HCT116 (cell line): ENCODE results near the gene MRGPRE. TPM values are rescaled to one million over a fixed set of nuclear protein-coding genes. Genes with fewer than 3 reads are reported as not detected.

Source experiments
- ATAC-seq: fragments of 200-7000 bp; cut with Tn5 transposase; 2 replicates; pipeline ENCODE4 v1.9.1; 2020; ENCODE audit warnings: mild to moderate bottlenecking, moderate library complexity
- BruUV-seq: library from RNA; stranded (reverse); fragments of 400-500 nt; replicated peaks from 2 replicates; lab custom pipeline; 2021; lab: Mats Ljungman, UMichigan
- CTCF ChIA-PET: fragments of 300-600 bp; sonication (Branson Sonifier 250); formaldehyde crosslinking; loops from one replicate; lab custom pipeline; 2021; ENCODE audit warnings: antibody characterized with exemption; lab: Charles Lee
- POLR2A ChIA-PET: fragments of 300-600, 350-600 bp; sonication (Branson Sonifier 250); formaldehyde crosslinking; loops from one replicate; lab custom pipeline; 2021; ENCODE audit warnings: antibody characterized with exemption; lab: Charles Lee
- RAD21 ChIA-PET, 2 experiments: fragments of 300-600 bp; sonication (Branson Sonifier 250); formaldehyde crosslinking; loops; one replicate each; lab custom pipeline; 2023; ENCODE audit warnings: low total read pairs in 2 of 2; ENCODE audit not compliant: uncharacterized antibody in 2 of 2, unreplicated experiment in 2 of 2, low non-redundant PET in 1 of 2; lab: Charles Lee
- DNase-seq: peaks from one replicate; pipeline ENCODE4 v3.0.0-alpha.2; 2010; ENCODE audit warnings: low read depth, low spot score
- H2AFZ ChIP-seq: fragments of 200-600 bp; shearing (Covaris generic), sonication (generic); 2 replicates; pipeline ENCODE4 v1.6.1; 2017; ENCODE audit warnings: low read depth, mixed run types, mixed read lengths, antibody characterized with exemption, low read length; ENCODE audit not compliant: poor library complexity, severe bottlenecking
- H3K27ac ChIP-seq: 2 replicates; pipeline ENCODE4 v1.5.1; 2012; ENCODE audit warnings: low read depth, low read length
- H3K27me3 ChIP-seq: fragments of 200-600 bp; sonication (generic); 2 replicates; pipeline ENCODE4 v1.6.1; 2016; ENCODE audit warnings: mixed run types, low read length, mixed read lengths; ENCODE audit not compliant: insufficient read depth
- H3K36me3 ChIP-seq, 2 experiments: fragments of 200-500 bp in 1 of 2; fragments of 200-600 bp in 1 of 2; sonication (Bioruptor generic) in 1 of 2; sonication (generic) in 1 of 2; 2 replicates each; pipeline versions ENCODE4 v1.5.1 to v1.6.1; 2014 to 2016; ENCODE audit warnings: low read length in 2 of 2, inconsistent platforms in 1 of 2, mixed read lengths in 1 of 2, mixed run types in 1 of 2; ENCODE audit not compliant: insufficient read depth in 2 of 2, control insufficient read depth in 1 of 2
- H3K4me1 ChIP-seq, 2 experiments: fragments of 200-600 bp in 1 of 2; sonication (generic) in 1 of 2; 2 replicates each; pipeline versions ENCODE4 v1.5.1 to v1.6.1; 2012 to 2017; ENCODE audit warnings: low read length in 2 of 2, inconsistent platforms in 1 of 2, mild to moderate bottlenecking in 1 of 2, mixed read lengths in 1 of 2, mixed run types in 1 of 2, moderate library complexity in 1 of 2; ENCODE audit not compliant: insufficient read depth in 2 of 2, control insufficient read depth in 1 of 2
- H3K4me2 ChIP-seq: fragments of 200-600 bp; sonication (generic); 2 replicates; pipeline ENCODE4 v1.6.1; 2017; ENCODE audit warnings: mixed run types, low read length, mixed read lengths
- H3K4me3 ChIP-seq, 2 experiments: fragments of 200-600 bp in 1 of 2; sonication (generic) in 1 of 2; replicated peaks in 1 of 2; 2 replicates each; pipeline ENCODE4 v1.5.1; 2011 to 2016; ENCODE audit warnings: low read length in 2 of 2, control low read depth in 1 of 2, low read depth in 1 of 2, mild to moderate bottlenecking in 1 of 2, mixed read lengths in 1 of 2, mixed run types in 1 of 2
- H3K79me2 ChIP-seq: fragments of 200-600 bp; sonication (generic); 2 replicates; pipeline ENCODE4 v1.6.1; 2017; ENCODE audit warnings: mild to moderate bottlenecking, mixed run types, low read length, moderate library complexity, mixed read lengths; ENCODE audit not compliant: insufficient read depth
- H3K9ac ChIP-seq: fragments of 200-600 bp; sonication (generic); 2 replicates; pipeline ENCODE4 v1.6.1; 2016; ENCODE audit warnings: low read length, mixed read lengths
- H3K9me2 ChIP-seq: fragments of 200-600 bp; sonication (generic), shearing (Covaris generic); 2 replicates; pipeline ENCODE4 v1.6.1; 2017; ENCODE audit warnings: mixed run types, mild to moderate bottlenecking, moderate library complexity; ENCODE audit not compliant: insufficient read depth
- H3K9me3 ChIP-seq, 2 experiments: fragments of 200-500 bp in 1 of 2; fragments of 200-600 bp in 1 of 2; sonication (Bioruptor generic) in 1 of 2; sonication (generic) in 1 of 2; 2 replicates each; pipeline ENCODE4 v1.6.1; 2014 to 2017; ENCODE audit warnings: low read length in 2 of 2, mixed read lengths in 2 of 2, inconsistent platforms in 1 of 2, low read depth in 1 of 2, mild to moderate bottlenecking in 1 of 2, mixed run types in 1 of 2, moderate library complexity in 1 of 2; ENCODE audit not compliant: control insufficient read depth in 1 of 2, insufficient read depth in 1 of 2
- H4K20me1 ChIP-seq: fragments of 200-600 bp; sonication (generic), shearing (Covaris generic); 2 replicates; pipeline ENCODE4 v1.6.1; 2017; ENCODE audit warnings: mixed run types, mild to moderate bottlenecking, moderate library complexity; ENCODE audit not compliant: insufficient read depth
- CBX3 ChIP-seq: IDR thresholded peaks from 2 replicates; pipeline ENCODE4 v1.6.1; 2012; ENCODE audit warnings: low read depth
- EGR1 ChIP-seq: IDR thresholded peaks from 2 replicates; pipeline ENCODE4 v1.6.1; 2012; ENCODE audit warnings: low read depth
- ELF1 ChIP-seq: IDR thresholded peaks from 2 replicates; pipeline ENCODE4 v1.6.1; 2012; ENCODE audit warnings: low read depth, borderline replicate concordance
- EZH2phosphoT487 ChIP-seq: fragments of 200-600 bp; IDR thresholded peaks from 2 replicates; pipeline ENCODE4 v1.6.1; 2018; ENCODE audit warnings: antibody characterized with exemption, borderline replicate concordance
- FOSL1 ChIP-seq: IDR thresholded peaks from 2 replicates; pipeline ENCODE4 v1.6.1; 2012; ENCODE audit warnings: low read depth
- JUND ChIP-seq: IDR thresholded peaks from 2 replicates; pipeline ENCODE4 v1.6.1; 2012
- POLR2A ChIP-seq: IDR thresholded peaks from 2 replicates; pipeline ENCODE4 v1.7.0; 2011; ENCODE audit warnings: borderline replicate concordance; ENCODE audit not compliant: insufficient read depth, insufficient read length; ENCODE audit errors: extremely low read depth
- POLR2AphosphoS5 ChIP-seq: IDR thresholded peaks from 2 replicates; pipeline ENCODE4 v1.6.1; 2011; ENCODE audit warnings: mild to moderate bottlenecking, low read depth, low read length, moderate library complexity
- SRF ChIP-seq: IDR thresholded peaks from 2 replicates; pipeline ENCODE4 v1.6.1; 2012; ENCODE audit warnings: low read depth
- TCF7L2 ChIP-seq: IDR thresholded peaks from 2 replicates; pipeline ENCODE4 v1.7.0; 2011; ENCODE audit warnings: borderline replicate concordance, inconsistent platforms; ENCODE audit not compliant: insufficient read depth, insufficient read length; ENCODE audit errors: extremely low read depth
- YY1 ChIP-seq: IDR thresholded peaks from 2 replicates; pipeline ENCODE4 v1.6.1; 2011; ENCODE audit warnings: low read length, low read depth, moderate library complexity, mild to moderate bottlenecking; ENCODE audit not compliant: insufficient replicate concordance; ENCODE audit errors: extremely low read depth
- ZFX ChIP-seq: fragments of 450-650 bp; IDR thresholded peaks from 2 replicates; pipeline ENCODE4 v1.6.1; 2017
- intact Hi-C: fragments of 100-400 bp; cut with micrococcal nuclease; formaldehyde crosslinking; loops from 2 replicates; pipeline ENCODE4 v1.10.0; 2022
- total RNA-seq: library from RNA; stranded (reverse); gene quantifications from one replicate; pipeline ENCODE4 v1.2.1, GENCODE V29; 2021; ENCODE audit not compliant: unreplicated experiment
- TF ChIP-seq, protein P1 (sequence below), 3 experiments: fragments of 200-600 bp in 1 of 3; sonication (generic) in 1 of 3; IDR thresholded peaks in 2 of 3; conservative IDR thresholded peaks in 1 of 3; 2 replicates each; pipeline ENCODE4 v1.5.1; 2012 to 2017; ENCODE audit warnings: low read depth in 2 of 3, low read length in 2 of 3, antibody characterized with exemption in 1 of 3, borderline replicate concordance in 1 of 3, control low read depth in 1 of 3, mild to moderate bottlenecking in 1 of 3, mixed read lengths in 1 of 3, mixed run types in 1 of 3, moderate library complexity in 1 of 3; ENCODE audit not compliant: insufficient read depth in 1 of 3
- TF ChIP-seq, protein P2 (sequence below): IDR thresholded peaks from 2 replicates; pipeline ENCODE4 v1.6.1; 2012
- TF ChIP-seq, protein P3 (sequence below): IDR thresholded peaks from 2 replicates; pipeline ENCODE4 v1.6.1; 2011; ENCODE audit warnings: mild to moderate bottlenecking, low read length, moderate library complexity; ENCODE audit not compliant: insufficient replicate concordance; ENCODE audit errors: extremely low read depth

The MRGPRE gene
- total RNA-seq, 1 experiment from 2014 or later = not detected

DNA sequence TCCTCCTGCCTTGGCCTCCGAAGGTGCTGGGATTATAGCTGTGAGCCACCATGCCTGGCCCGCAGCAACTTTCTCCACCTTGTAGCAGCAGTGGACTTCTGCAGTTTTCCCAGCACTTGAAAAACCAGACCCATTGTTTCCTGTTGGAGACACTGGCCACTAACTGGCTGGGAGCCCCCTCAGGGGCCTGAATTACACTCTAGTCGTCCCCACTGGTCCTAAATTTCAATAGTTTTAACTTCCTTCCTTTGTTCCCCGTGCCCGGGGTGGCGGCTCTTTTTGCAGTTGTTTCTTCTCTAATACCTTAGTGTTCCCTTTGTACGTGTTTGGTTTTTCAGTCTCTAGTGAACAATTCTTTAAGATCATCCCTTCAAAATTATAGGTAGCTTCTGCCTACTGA lies 2.6 kb upstream of the MRGPRE start:
- no peak for ATAC-seq
- TF ChIP-seq POLR2AphosphoS5 = no peak
- TF ChIP-seq EZH2phosphoT487 = no peak
- no peak for TF ChIP-seq CBX3
- TF ChIP-seq, protein P1, sequence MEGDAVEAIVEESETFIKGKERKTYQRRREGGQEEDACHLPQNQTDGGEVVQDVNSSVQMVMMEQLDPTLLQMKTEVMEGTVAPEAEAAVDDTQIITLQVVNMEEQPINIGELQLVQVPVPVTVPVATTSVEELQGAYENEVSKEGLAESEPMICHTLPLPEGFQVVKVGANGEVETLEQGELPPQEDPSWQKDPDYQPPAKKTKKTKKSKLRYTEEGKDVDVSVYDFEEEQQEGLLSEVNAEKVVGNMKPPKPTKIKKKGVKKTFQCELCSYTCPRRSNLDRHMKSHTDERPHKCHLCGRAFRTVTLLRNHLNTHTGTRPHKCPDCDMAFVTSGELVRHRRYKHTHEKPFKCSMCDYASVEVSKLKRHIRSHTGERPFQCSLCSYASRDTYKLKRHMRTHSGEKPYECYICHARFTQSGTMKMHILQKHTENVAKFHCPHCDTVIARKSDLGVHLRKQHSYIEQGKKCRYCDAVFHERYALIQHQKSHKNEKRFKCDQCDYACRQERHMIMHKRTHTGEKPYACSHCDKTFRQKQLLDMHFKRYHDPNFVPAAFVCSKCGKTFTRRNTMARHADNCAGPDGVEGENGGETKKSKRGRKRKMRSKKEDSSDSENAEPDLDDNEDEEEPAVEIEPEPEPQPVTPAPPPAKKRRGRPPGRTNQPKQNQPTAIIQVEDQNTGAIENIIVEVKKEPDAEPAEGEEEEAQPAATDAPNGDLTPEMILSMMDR (IDR thresholded peaks at IDR 0.05 in 2 of 3, conservative IDR thresholded peaks at IDR 0.05 in 1 of 3; ENCODE audit: borderline replicate concordance in 1 of 3, insufficient read depth in 1 of 3, low read depth in 2 of 3, low read length in 2 of 3) = no peak
- no peak for TF ChIP-seq ZFX
- TF ChIP-seq, protein P2, sequence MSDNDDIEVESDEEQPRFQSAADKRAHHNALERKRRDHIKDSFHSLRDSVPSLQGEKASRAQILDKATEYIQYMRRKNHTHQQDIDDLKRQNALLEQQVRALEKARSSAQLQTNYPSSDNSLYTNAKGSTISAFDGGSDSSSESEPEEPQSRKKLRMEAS = no peak
- no peak for TF ChIP-seq ELF1
- no peak for TF ChIP-seq POLR2A
- no peak for TF ChIP-seq FOSL1
- no peak for TF ChIP-seq TCF7L2
- Histone ChIP-seq H3K9ac (no peak overlapping the region), H4K20me1 (no peaks in the 10 kb centered on the region), H3K36me3 (no peaks in the 10 kb centered on the region), H3K27ac (no peak overlapping the region), H3K9me3 (no peaks in the 10 kb centered on the region), H3K27me3 (no peaks in the 10 kb centered on the region; the same call in 1 of the 2 replicates), H3K4me3 (no peak overlapping the region), H3K79me2 (no peaks in the 10 kb centered on the region), H3K9me2 (no peaks in the 10 kb centered on the region), H2AFZ (no peak overlapping the region), H3K4me1 (no peaks in the 10 kb centered on the region), H3K4me2 (no peak overlapping the region)
- ChIA-PET CTCF (no interaction called here), POLR2A (no interaction called here), RAD21 (no interaction called here)
- intact Hi-C loops = no loop called here
- DNase-seq = no peak
- no TSS peak for BruUV-seq

DNA sequence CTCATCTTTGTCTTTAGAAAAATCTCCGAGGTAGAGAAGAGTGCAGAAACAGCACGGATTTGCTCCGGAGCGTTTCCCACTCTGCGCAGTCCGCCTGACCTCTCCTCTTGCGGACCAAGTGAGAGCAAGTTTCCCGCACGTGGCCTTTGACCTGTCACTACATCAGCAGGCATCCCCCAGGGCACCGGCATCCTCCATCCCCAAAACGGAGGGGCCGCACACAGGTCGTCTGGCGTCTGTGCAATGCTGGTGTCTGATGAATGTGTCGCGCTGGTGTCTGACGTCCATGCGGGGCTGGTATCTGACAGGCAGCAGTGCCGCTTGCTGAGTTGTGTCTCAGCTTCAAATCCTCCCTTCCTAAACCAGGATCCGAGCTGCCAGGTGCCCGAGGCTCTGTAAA lies 739 bp upstream of the MRGPRE start:
- RAD21 ChIA-PET = no interaction called here
- ATAC-seq (no peak), DNase-seq (no peak)
- Histone ChIP-seq H2AFZ (no peak overlapping the region), H3K4me2 (no peak overlapping the region), H3K36me3 (no peaks in the 10 kb centered on the region), H3K9me3 (no peaks in the 10 kb centered on the region), H3K27me3 (no peaks in the 10 kb centered on the region; the same call in 1 of the 2 replicates), H3K9ac (no peak overlapping the region), H3K79me2 (no peaks in the 10 kb centered on the region), H3K4me1 (no peaks in the 10 kb centered on the region), H4K20me1 (no peaks in the 10 kb centered on the region), H3K9me2 (no peaks in the 10 kb centered on the region), H3K4me3 (no peak overlapping the region), H3K27ac (no peak overlapping the region)
- POLR2A ChIA-PET = no interaction called here
- CTCF ChIA-PET = no interaction called here
- no TSS peak for BruUV-seq
- intact Hi-C loops = no loop called here
- TF ChIP-seq EGR1 = no peak
- TF ChIP-seq, protein P3, sequence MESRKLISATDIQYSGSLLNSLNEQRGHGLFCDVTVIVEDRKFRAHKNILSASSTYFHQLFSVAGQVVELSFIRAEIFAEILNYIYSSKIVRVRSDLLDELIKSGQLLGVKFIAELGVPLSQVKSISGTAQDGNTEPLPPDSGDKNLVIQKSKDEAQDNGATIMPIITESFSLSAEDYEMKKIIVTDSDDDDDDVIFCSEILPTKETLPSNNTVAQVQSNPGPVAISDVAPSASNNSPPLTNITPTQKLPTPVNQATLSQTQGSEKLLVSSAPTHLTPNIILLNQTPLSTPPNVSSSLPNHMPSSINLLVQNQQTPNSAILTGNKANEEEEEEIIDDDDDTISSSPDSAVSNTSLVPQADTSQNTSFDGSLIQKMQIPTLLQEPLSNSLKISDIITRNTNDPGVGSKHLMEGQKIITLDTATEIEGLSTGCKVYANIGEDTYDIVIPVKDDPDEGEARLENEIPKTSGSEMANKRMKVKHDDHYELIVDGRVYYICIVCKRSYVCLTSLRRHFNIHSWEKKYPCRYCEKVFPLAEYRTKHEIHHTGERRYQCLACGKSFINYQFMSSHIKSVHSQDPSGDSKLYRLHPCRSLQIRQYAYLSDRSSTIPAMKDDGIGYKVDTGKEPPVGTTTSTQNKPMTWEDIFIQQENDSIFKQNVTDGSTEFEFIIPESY = no peak
- no peak for TF ChIP-seq TCF7L2
- TF ChIP-seq YY1 = no peak
- no peak for TF ChIP-seq JUND
- TF ChIP-seq ZFX = no peak
- TF ChIP-seq SRF = no peak
